8988T (cell line): Measurements from ENCODE around the gene CDC37.
A peak's percentile ranks its signal among the peaks of the same experiment; 100 is the strongest.
"Not testable (repeated sequence)": the region's sequence is repeated elsewhere in the genome, so short reads cannot be mapped to it uniquely, and the experiment has no call there.

Experiments used
- DNase-seq: peaks from one replicate; pipeline ENCODE4 v3.0.0; 2011

CDC37 gene

DNA sequence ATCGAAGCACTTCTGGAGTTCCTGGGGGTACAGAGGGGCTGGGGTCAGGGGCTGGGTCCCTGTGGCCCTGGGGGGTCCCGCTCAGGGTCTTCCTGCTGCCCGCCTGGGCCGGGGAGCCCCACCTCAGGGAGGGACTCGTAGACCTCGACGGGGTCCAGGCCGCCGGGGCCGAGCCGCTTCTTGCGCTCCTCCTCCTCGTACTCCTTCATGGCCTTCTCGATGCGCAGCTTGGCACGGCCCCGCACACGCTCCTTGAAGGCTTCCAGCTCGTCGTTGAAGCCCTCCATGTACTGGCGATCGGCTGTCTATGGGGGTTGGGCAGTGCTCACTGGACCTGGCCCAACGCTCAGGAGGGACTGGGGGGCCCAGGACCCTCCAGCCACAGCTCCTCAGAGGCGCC is 10.2 kb downstream of the CDC37 start:
- DNase-seq: no peak

DNA sequence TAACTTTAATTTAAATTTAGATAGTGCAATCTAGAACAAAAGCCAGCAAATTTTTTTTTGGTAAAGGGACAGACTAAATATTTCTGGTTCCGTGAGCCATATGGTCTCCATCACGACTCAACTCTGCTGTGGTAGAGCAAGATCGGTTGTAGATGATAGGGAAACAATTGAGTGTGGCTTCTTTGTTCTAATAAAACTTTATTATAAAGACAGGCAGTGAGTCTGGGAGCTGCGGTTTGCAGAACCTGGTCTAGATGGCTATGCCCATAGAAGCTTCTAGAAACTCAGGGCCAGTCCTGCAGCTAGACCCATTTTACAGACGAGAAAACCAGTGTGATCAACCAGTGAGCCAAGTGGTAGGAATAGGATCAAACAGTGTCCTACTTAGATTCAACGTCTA is 11.2 kb downstream of the CDC37 start:
- no peak for DNase-seq

DNA sequence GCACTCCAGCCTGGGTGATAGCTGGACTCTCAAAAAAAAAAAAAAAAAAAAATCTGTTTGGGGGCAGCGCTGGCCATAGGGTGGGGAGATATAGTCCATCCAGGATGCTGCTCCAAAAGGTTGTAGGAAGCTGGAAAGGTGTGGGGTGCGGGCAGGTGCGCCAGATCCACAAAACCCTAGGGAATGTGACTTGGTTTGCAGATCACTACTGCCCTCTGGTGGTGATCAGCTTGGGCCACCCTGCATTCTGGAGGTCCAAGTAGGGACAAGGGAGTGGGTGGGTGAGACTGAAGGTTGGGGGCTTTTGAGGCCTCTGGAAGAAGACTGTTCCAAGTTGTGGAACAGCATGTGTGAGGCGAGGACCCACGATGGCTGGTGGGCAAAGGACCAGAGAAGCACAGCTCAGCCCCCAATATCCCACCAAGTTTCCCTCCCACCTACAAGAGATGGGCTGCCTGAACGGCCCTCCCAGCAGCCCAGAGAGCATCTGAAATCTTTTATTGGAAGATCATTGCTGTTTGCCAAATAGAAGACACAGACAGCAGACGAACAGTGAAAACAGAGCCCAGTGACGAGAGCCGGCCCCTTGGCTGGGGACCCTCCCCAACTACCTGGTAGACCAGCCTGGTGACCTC is 12.6 kb downstream of the CDC37 start:
- no peak for DNase-seq

- DNase-seq: no peak
These were observed 13.5 kb downstream of the CDC37 start for GRCh38 chr19:10389863-10390262.

DNA sequence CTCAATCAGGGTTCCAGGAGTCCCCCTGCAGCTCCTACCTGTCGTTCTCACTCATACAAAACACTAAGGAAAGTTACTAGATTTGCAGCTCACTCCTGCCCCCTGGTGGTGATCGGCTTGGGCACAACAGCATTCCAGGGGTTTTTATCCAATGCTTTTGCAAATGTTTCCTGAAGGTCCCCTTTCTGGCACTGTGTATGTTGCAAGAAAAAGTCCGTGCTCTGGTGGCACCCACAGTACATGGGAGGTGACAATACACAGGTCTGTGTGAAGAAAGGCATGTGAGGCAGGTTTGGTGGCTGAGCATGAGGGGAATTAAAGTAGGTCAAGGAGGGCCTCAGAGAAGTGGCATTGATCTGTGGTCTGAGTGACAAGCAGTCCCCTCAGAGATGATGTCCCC is 14.4 kb downstream of the CDC37 start:
- DNase-seq: no peak

DNA sequence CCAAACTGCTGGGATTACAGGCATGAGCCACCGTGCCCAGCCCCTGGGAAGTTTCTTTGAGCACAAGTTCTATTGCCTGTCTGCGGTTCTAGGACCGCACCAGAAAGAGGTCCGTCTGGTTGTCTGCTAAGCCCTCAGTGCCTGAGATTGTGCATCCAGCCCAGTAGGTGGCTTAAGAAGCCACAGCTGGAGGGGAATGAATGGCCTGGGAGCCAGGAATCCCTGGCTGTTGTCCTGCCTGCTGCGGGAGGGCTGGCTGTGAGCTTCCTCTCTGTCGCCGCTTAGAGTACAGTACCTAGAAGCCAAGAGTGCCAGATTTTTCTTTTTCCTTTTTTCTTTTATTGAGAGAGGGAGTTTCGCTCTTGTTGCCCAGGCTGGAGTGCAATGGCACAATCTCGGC is 18.8 kb downstream of the CDC37 start:
- DNase-seq: no peak

- not testable (repeated sequence) for DNase-seq
These were observed 20.2 kb downstream of the CDC37 start for GRCh38 chr19:10383223-10383499.

DNA sequence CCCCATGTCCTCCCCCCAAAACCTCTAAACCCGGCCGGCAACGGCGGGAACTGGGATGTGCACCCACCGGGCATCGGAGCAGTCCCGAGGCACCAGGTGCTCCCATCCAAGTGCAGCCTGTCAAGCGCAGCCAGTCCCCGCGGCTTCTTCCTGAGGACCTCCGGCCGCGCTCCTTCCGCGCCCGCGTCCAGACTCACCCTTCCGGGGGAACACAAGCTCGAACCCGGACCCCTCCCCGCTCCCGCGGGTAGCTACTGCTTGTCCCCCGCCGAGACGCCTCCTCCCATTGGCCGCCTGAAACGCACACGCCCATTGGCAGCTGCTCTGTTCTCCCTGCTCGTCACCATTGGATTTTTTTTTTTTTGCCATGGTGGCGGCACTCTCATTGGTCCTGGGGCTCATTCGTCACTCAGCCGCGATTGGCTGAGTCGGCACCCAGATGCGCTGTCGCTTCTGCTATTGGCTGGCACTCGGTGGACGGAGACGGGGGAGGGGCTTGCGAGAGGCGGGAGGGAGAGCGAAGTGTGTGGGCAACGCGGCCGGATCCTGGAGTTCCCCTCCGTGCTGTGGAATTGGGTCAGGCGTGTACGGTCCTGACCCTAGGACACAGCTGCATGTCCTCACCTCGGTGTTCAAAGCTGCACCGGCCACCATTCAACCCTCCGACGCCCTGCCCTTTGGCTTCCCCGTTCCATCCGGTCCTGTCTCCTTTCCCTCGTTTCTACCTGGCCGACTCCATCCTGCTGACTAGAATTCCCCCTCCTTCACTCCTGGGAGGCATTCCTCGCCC is 22.8 kb downstream of the CDC37 start, which contains the start of gene TYK2:
TSS of gene TYK2 (minus strand) at position 260 of the 790 bp plus-strand sequence. CDS start 2,166 bp downstream, outside the sequence.
- peak; percentile 92 for DNase-seq

DNA sequence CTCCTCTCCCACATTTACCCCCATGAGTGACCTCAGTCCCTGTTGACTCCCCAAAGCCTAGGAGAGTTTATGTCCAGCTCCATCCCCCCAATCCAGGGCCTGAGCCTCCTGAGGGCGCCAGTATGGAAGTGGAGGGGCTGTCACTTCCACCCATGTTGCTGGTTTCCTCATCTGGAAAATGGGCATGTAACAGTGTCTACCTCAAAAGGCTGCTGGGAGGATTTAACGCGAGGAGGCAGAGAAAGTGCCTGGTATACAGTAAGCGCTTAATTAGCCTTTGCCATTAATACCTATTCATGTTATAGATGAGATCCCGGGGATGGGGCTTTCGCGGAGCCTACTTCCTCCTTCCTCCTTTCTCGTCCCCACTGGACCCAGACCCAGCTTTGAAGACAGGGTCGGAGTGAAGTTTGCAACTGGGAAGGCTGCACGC is 23.4 kb downstream of the CDC37 start:
- DNase-seq: no peak

GRCh38 chr19:10378124-10378523 is 25.2 kb downstream of the CDC37 start:
- DNase-seq: no peak

DNA sequence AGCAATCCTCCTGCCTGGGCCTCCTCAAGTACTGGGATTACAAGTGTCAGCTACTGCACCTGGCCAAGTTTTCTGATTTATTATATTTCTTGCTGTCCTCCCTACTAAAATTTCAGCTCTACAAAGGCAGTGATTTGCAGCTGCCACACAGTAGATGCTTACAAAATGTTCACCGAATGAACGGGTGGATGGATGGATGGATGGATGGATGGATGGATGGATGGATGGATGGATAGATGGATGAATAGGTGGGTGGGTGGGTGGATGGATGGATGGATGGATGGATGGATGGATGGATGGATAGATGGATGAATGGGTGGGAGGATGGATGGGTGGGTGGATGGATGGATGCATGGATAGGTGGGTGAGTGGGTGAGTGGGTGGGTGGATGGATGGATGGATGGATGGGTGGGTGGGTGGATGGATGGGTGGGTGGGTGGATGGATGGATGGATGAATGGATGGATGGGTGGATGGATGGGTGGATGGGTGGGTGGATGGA is 26.2 kb downstream of the CDC37 start:
- not testable (repeated sequence) for DNase-seq

DNA sequence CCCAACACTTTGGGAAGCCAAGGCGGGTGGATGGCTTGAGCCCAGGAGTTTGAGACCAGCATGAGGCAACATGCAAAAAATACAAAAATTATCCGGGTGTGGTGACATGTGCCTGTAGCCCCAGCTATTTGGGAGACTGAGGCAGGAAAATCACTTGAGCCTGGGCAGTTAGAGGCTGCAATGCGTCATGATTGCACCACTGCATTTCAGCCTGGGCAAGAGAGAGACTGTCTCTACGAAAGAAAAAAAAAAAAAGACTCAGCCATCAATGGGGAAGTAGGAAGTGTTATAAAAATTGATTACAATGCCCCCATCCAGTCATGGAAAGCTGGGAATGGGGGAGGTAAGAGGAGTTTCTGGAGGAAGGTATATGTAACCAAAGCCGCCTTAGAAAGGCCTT is 28.4 kb downstream of the CDC37 start:
- no peak for DNase-seq

DNA sequence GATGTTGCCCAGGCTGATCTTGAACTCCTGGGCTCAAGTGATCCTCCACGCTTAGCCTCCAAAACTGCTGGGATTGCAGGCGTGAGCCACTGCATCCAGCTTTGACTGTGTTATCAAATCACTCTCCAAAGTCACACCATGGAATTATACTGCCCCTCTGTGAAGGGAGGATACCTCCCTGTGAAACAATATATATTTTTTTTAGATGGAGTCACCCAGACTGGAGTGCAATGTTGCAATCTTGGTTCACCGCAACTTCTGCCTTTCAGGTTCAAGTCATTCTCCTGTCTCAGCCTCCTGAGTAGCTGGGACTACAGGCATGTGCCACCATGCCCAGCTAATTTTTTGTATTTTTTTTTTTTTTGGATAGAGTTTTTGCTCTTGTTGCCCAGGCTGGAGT is 30.7 kb downstream of the CDC37 start:
- no peak for DNase-seq

- DNase-seq: no peak
These were observed 35.1 kb downstream of the CDC37 start for GRCh38 chr19:10368101-10368803.

DNA sequence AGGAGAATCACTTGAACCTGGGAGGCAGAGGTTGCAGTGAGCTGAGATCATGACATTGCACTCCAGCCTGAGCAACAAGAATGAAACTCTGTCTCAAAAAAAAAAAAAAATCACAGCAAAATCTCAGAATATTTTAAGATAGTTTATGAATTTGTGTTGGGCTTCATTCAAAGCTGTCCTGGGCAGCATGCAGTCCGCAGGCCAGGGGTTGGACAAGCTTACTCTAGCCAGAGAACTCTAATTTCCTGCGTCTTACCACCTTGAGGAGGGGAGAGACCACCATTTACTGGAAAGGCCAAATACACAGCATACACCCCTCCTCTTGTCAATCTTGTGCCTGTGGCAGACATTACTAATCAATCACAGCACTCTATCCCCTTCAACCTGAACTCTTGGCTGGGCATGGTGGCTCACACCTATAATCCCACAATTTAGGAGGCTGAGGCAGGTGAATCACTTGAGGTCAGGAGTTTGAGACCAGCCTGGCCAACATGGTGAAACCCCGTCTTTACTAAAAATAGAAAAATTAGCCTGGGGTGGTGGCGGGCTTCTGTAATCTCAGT is 36.3 kb downstream of the CDC37 start:
- not testable (repeated sequence) for DNase-seq

- DNase-seq: no peak
These were observed 37.8 kb downstream of the CDC37 start for GRCh38 chr19:10365518-10365917.

DNA sequence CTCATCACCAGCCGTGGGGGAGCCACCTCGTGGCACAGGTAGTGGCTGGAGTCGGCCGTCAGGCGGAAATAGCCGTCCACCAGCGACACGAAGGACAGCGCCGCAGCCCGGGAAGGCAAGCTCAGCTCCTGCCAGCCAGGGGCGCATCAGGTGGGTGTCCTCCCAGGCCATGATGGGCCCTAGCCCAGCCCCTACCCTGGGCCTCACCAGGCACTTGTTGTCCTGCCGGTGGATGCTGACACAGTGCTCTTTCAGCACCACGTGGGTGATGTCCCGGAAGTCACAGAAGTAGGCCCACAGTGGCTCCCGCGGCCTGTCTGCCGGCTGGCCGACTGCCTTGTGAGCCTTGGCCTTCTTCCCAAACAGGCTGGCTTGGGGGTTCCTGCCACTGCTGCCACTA is 38.7 kb downstream of the CDC37 start:
- DNase-seq: no peak

DNA sequence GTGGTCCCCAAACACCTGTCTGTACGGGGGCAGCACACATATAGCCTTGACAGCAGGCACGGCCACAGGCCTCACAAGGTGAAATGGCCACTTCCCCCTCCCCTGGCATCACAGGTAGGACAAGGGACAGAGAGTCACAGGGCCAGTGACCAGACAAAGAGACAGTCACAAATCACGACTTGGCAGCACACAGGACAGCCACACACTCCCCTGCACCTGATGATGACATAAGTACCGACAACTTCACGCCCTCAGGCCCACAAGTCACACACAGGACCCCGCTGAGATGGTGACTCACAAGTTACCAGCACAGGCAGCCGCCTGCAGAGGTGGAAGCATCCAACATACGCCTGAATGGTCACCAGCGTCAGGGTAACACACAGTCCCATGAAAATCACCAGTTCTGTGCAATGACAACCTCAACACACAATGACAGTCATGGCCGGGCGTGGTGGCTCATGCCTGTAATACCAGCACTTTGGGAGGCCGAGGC is 39.5 kb downstream of the CDC37 start:
- no peak for DNase-seq

GRCh38 chr19:10362259-10362658 is 41.1 kb downstream of the CDC37 start:
- no peak for DNase-seq

DNA sequence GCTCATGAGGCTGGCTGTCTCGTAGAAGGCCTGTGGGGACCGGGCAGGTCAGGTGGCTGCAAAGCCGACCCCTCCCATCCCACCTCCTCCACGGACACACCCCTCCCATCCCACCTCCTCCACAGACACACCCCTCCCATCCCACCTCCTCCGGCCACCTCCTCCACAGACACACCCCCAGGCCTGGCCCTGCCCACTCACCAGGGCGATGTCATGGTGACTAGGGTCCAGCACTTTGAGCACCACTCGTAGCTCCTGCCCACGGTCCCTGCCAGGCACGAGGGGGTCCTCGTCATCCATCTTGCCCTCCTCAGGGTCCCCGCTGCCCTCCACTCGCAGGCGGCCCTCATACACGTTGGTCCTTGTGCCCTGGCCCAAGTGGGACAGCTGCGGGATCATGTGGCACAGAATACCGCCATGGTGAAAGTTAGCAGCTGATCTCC is 41.8 kb downstream of the CDC37 start:
- DNase-seq: no peak

GRCh38 chr19:10356431-10356830 is 46.9 kb downstream of the CDC37 start:
- no peak for DNase-seq

DNA sequence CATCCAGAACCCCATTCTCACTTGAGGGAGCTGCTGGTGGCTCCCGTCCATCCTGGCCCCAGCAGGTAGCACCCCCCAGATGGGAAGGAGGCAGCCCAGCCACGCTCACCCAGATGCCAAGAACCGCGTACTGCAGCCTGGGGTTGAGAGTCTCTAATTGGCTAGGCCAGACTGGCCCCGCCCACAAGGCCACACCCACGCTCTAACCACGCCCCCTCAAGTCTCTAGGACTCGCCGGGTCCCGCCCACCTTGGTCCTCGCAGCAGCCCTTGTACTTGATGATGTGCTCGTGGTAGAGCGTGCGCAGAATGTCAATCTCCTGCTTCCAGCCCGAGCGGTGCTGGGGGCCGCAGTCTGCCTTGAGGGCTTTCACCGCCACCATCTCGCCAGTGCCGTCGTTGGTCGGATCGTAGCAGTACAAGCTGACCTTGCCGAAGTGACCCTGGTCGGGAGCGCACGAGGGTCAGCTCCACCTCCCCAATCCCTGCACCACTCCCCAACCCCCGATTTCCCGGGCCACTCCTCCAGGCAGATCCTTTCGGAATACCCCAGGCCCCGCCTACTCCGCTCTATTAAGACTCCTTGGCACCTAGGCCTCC is 49.5 kb downstream of the CDC37 start:
- DNase-seq: no peak
